ENCODE data around the gene FXYD6. TPM values are rescaled to one million over a fixed set of nuclear protein-coding genes. Genes with fewer than 3 reads are reported as not detected.

Gene FXYD6
- total RNA-seq, 1 donor from 2014 or later = 10.5 TPM

DNA sequence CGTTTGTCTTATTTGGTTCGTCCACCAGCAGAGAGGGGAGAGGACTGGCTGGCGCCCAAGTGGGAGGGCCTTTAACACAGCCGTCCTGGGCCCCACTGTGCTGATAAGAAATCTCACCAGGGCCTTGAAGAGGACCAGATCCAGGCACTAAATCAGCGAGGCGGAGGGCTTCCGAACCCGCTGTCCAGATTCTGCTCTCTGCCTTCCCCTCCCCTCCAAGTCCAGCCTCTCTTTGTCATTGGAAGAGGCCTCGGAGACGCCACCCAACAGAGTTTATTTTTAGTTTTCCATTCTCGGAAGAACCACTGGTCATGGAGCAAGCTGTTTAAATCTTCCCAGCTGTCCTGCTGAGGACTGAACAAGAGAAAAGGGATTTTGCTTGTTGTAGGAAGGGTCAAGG, 9.3 kb upstream of the FXYD6 start:
- peaks cover 19% of the 10 kb centered on the region for H3K4me1 Mint-ChIP-seq (ENCODE audit: low read depth, unreplicated experiment)
- Histone ChIP-seq H3K27ac (ENCODE audit: low read depth, low read length) (no peak overlapping the region), H3K27me3 (ENCODE audit: insufficient read depth, low read length) (peaks cover 6% of the 10 kb centered on the region), H3K9me3 (ENCODE audit: insufficient read depth, low read depth, low read length) (no peaks in the 10 kb centered on the region), H3K36me3 (ENCODE audit: insufficient read depth, low read length) (no peaks in the 10 kb centered on the region), H2AFZ (ENCODE audit: low read depth, low read length) (peak overlapping the region; percentile 7), H3K9ac (ENCODE audit: low read length) (no peak overlapping the region), H3K4me3 (ENCODE audit: insufficient read depth, low read depth, low read length) (no peak overlapping the region), H3K4me2 (ENCODE audit: low read length) (peak overlapping the region; percentile 27), H3K4me1 (ENCODE audit: insufficient read depth, low read length) (no peaks in the 10 kb centered on the region), H4K20me1 (ENCODE audit: insufficient read depth, low read length) (no peaks in the 10 kb centered on the region), H3K79me2 (ENCODE audit: insufficient read depth, low read length) (no peaks in the 10 kb centered on the region)
- peaks cover 18% of the 10 kb centered on the region for H3K27me3 Mint-ChIP-seq (ENCODE audit: low read depth, unreplicated experiment)
- no peak for DNase-seq (ENCODE audit: low read depth)
- H3K27ac Mint-ChIP-seq (ENCODE audit: unreplicated experiment) = peak overlapping the region; percentile 21
- H3K4me3 Mint-ChIP-seq (ENCODE audit: unreplicated experiment) = no peak overlapping the region
- no peak for FAIRE-seq
- H3K36me3 Mint-ChIP-seq (ENCODE audit: low read depth, unreplicated experiment) = peaks cover 4% of the 10 kb centered on the region
- no peaks in the 10 kb centered on the region for H3K9me3 Mint-ChIP-seq (ENCODE audit: unreplicated experiment)
- TF ChIP-seq, protein P1, sequence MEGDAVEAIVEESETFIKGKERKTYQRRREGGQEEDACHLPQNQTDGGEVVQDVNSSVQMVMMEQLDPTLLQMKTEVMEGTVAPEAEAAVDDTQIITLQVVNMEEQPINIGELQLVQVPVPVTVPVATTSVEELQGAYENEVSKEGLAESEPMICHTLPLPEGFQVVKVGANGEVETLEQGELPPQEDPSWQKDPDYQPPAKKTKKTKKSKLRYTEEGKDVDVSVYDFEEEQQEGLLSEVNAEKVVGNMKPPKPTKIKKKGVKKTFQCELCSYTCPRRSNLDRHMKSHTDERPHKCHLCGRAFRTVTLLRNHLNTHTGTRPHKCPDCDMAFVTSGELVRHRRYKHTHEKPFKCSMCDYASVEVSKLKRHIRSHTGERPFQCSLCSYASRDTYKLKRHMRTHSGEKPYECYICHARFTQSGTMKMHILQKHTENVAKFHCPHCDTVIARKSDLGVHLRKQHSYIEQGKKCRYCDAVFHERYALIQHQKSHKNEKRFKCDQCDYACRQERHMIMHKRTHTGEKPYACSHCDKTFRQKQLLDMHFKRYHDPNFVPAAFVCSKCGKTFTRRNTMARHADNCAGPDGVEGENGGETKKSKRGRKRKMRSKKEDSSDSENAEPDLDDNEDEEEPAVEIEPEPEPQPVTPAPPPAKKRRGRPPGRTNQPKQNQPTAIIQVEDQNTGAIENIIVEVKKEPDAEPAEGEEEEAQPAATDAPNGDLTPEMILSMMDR (IDR thresholded peaks at IDR 0.05; ENCODE audit: insufficient read depth, low read depth, low read length) = no peak

DNA sequence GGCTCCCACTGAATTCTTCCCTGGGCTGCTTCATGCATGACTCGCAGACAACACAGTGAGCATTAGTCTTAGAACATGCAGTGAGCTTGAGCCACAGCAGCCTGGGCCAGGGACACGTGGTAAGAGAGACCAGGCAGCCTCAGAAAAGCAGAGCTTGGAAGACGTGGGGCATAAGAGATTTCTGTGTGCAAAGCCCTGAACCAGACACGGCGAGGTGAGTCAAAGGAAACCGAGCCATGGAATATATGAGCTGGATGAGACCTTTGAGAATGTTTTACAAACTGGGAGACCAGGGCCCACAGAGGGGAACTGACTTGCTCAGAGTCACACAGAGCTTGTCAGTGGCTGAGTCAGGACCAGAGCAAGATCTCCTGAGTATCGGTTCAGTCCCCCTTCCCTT, 8.5 kb upstream of the FXYD6 start:
- H3K4me1 ChIP-seq (ENCODE audit: insufficient read depth, low read length) = no peaks in the 10 kb centered on the region
- no peak for TF ChIP-seq EZH2 (IDR thresholded peaks at IDR 0.05; ENCODE audit: insufficient read depth, low read length)
- TF ChIP-seq, protein P1 (IDR thresholded peaks at IDR 0.05; ENCODE audit: insufficient read depth, low read depth, low read length) = no peak
- FAIRE-seq (no peak), DNase-seq (ENCODE audit: low read depth) (peak; percentile 19)
- H3K36me3 ChIP-seq (ENCODE audit: insufficient read depth, low read length) = no peaks in the 10 kb centered on the region
- H3K79me2 ChIP-seq (ENCODE audit: insufficient read depth, low read length) = no peaks in the 10 kb centered on the region
- Mint-ChIP-seq H3K36me3 (ENCODE audit: low read depth, unreplicated experiment) (peaks cover 4% of the 10 kb centered on the region), H3K27ac (ENCODE audit: unreplicated experiment) (peak overlapping the region; percentile 20), H3K9me3 (ENCODE audit: unreplicated experiment) (no peaks in the 10 kb centered on the region), H3K4me3 (ENCODE audit: unreplicated experiment) (no peak overlapping the region), H3K27me3 (ENCODE audit: low read depth, unreplicated experiment) (peaks cover 26% of the 10 kb centered on the region), H3K4me1 (ENCODE audit: low read depth, unreplicated experiment) (peaks cover 19% of the 10 kb centered on the region)
- H3K9me3 ChIP-seq (ENCODE audit: insufficient read depth, low read depth, low read length) = no peaks in the 10 kb centered on the region
- no peak overlapping the region for H2AFZ ChIP-seq (ENCODE audit: low read depth, low read length)
- H3K4me3 ChIP-seq (ENCODE audit: insufficient read depth, low read depth, low read length) = no peak overlapping the region
- no peak overlapping the region for H3K9ac ChIP-seq (ENCODE audit: low read length)
- no peak overlapping the region for H3K27ac ChIP-seq (ENCODE audit: low read depth, low read length)
- H3K4me2 ChIP-seq (ENCODE audit: low read length) = no peak overlapping the region
- peaks cover 13% of the 10 kb centered on the region for H3K27me3 ChIP-seq (ENCODE audit: insufficient read depth, low read length)
- H4K20me1 ChIP-seq (ENCODE audit: insufficient read depth, low read length) = no peaks in the 10 kb centered on the region

DNA sequence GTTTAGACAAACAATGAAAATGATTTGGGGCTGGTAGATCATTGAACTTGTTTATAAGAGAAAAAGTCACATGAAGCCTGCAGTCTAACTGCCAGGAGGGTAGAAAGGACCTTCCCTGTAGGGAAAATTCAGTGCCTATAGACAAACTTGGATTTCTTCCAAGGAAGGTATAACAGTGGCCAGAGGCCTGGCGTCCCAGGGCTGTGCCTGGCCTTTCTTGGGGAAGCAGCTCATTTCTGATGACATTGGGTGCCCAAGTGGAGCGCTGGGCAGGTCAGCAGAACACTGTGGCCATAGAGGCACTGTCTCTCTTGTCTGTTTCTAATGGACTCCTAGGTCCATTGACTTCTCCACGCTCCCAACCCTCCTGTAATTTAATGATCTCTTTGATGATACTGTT, 6.6 kb upstream of the FXYD6 start:
- H3K27me3 Mint-ChIP-seq (ENCODE audit: low read depth, unreplicated experiment) = peaks cover 42% of the 10 kb centered on the region
- no peaks in the 10 kb centered on the region for H3K79me2 ChIP-seq (ENCODE audit: insufficient read depth, low read length)
- H3K4me1 Mint-ChIP-seq (ENCODE audit: low read depth, unreplicated experiment) = peaks cover 13% of the 10 kb centered on the region
- H3K4me3 ChIP-seq (ENCODE audit: insufficient read depth, low read depth, low read length) = no peak overlapping the region
- no peaks in the 10 kb centered on the region for H3K4me1 ChIP-seq (ENCODE audit: insufficient read depth, low read length)
- H3K9ac ChIP-seq (ENCODE audit: low read length) = no peak overlapping the region
- H3K36me3 Mint-ChIP-seq (ENCODE audit: low read depth, unreplicated experiment) = peaks cover 4% of the 10 kb centered on the region
- H4K20me1 ChIP-seq (ENCODE audit: insufficient read depth, low read length) = no peaks in the 10 kb centered on the region
- H3K27ac ChIP-seq (ENCODE audit: low read depth, low read length) = no peak overlapping the region
- FAIRE-seq = no peak
- H3K9me3 ChIP-seq (ENCODE audit: insufficient read depth, low read depth, low read length) = no peaks in the 10 kb centered on the region
- H3K36me3 ChIP-seq (ENCODE audit: insufficient read depth, low read length) = no peaks in the 10 kb centered on the region
- H3K27ac Mint-ChIP-seq (ENCODE audit: unreplicated experiment) = no peak overlapping the region
- H3K9me3 Mint-ChIP-seq (ENCODE audit: unreplicated experiment) = peaks cover 2% of the 10 kb centered on the region
- no peak for TF ChIP-seq EZH2 (IDR thresholded peaks at IDR 0.05; ENCODE audit: insufficient read depth, low read length)
- TF ChIP-seq, protein P1 (IDR thresholded peaks at IDR 0.05; ENCODE audit: insufficient read depth, low read depth, low read length) = no peak
- H2AFZ ChIP-seq (ENCODE audit: low read depth, low read length) = no peak overlapping the region
- DNase-seq (ENCODE audit: low read depth) = no peak
- H3K4me2 ChIP-seq (ENCODE audit: low read length) = no peak overlapping the region
- H3K4me3 Mint-ChIP-seq (ENCODE audit: unreplicated experiment) = no peak overlapping the region
- peaks cover 26% of the 10 kb centered on the region for H3K27me3 ChIP-seq (ENCODE audit: insufficient read depth, low read length)
